Transverse colon (tissue), 4 donors: ENCODE data around the gene MS4A6A. TPM values are rescaled to one million over a fixed set of nuclear protein-coding genes. Genes with fewer than 3 reads are reported as not detected.
A peak's percentile ranks its signal among the peaks of the same experiment; 100 is the strongest.
"Not testable (repeated sequence)": the region's sequence is repeated elsewhere in the genome, so short reads cannot be mapped to it uniquely, and the experiment has no call there.

ENCODE experiments used
- DNase-seq: peaks from one replicate; pipeline ENCODE4 v3.0.0-alpha.2; 2019
- H3K27ac ChIP-seq, 4 donors: fragments of 200-600 bp; sonication (generic); 2 replicates each; pipeline ENCODE4 v1.5.1; 2016 to 2018; ENCODE audit warnings: inconsistent platforms in 4 of 4
- H3K27me3 ChIP-seq: fragments of 200-600 bp; sonication (generic); 2 replicates; pipeline ENCODE4 v1.5.1; 2017; ENCODE audit warnings: inconsistent platforms
- H3K36me3 ChIP-seq, 4 donors: fragments of 200-600 bp; sonication (generic); 2 replicates each; pipeline ENCODE4 v1.5.1; 2017 to 2019; ENCODE audit warnings: inconsistent platforms in 4 of 4
- H3K4me1 ChIP-seq, 4 donors: fragments of 200-600 bp; sonication (generic); 2 replicates each; pipeline ENCODE4 v1.5.1; 2017 to 2020; ENCODE audit warnings: inconsistent platforms in 4 of 4
- H3K4me3 ChIP-seq, 4 donors: fragments of 200-600 bp; sonication (generic); 1 replicate in 1 of 4; 2 replicates in 3 of 4; pipeline versions ENCODE4 v1.5.1 to v1.6.1; 2017 to 2019; ENCODE audit warnings: inconsistent platforms in 4 of 4
- H3K9me3 ChIP-seq, 2 donors: fragments of 200-600 bp; sonication (generic); 2 replicates each; pipeline ENCODE4 v1.5.1; 2017 to 2019; ENCODE audit warnings: inconsistent platforms in 2 of 2
- EP300 ChIP-seq: sonication (generic); formaldehyde crosslinking; IDR thresholded peaks from one replicate; pipeline ENCODE4 v1.6.1; 2017; ENCODE audit warnings: antibody characterized with exemption, low read depth
- POLR2A ChIP-seq: fragments of 450-650 bp; IDR thresholded peaks from one replicate; pipeline ENCODE4 v1.6.1; 2016; ENCODE audit warnings: antibody characterized with exemption, mild to moderate bottlenecking, moderate library complexity
- POLR2AphosphoS5 ChIP-seq, 3 donors: sonication (generic); formaldehyde crosslinking; IDR thresholded peaks; one replicate each; pipeline ENCODE4 v1.6.1; 2016; ENCODE audit warnings: antibody characterized with exemption in 3 of 3
- WGBS, 2 donors: methylation state at CpG; one replicate each; pipeline ENCODE4 v1.1.5; 2018; ENCODE audit warnings: low coverage in 1 of 2; 5-methylcytosine and 5-hydroxymethylcytosine counted together
- in situ Hi-C, 4 donors: fragments of 200-750 bp; cut with MboI; loops; one replicate each; pipeline versions ENCODE4 v1.15.0 to v1.15.1; 2017; ENCODE audit warnings: low sequenced_read_pairs in 3 of 4, low pct_ligation_motif_present in 1 of 4, low pct_unique_long_range_greater_than_20kb in 1 of 4
- intact Hi-C: fragments of 100-400 bp; cut with DNase I; formaldehyde crosslinking; loops from one replicate; pipeline ENCODE4 v1.15.1; 2023; ENCODE audit warnings: low total_unique reads
- total RNA-seq, 4 donors: library from RNA; depleted of rRNA; stranded (reverse); fragments of >200 nt; gene quantifications; one replicate each; pipeline ENCODE4 v1.1.0, GENCODE V29; 2016
- TF ChIP-seq, protein P1 (sequence below), 5 experiments: fragments of 200-600 bp in 3 of 5; fragments of 450-650 bp in 2 of 5; sonication (generic) in 3 of 5; IDR thresholded peaks; 1 replicate in 2 of 5; 2 replicates in 3 of 5; pipeline ENCODE4 v1.5.1; 2016 to 2017; ENCODE audit warnings: antibody characterized with exemption in 5 of 5, inconsistent platforms in 3 of 5, mild to moderate bottlenecking in 2 of 5, moderate library complexity in 1 of 5

MS4A6A gene
- total RNA-seq, 4 donors from 2014 or later: 0.75 to 54.3 (median 27.4) TPM

DNA sequence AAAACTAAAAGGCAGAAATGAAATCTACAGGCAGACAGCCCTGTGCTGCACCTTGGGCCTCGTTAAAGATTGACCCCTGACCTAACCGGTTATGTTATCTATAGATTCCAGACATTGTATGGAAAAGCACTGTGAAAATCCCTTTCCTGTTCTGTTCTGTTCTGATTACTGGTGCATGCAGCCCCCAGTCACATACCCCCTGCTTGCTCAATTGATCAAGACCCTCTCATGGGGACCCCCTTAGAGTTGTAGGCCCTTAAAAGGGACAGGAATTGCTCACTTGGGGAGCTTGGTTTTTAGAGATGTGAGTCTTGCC, 2.6 kb upstream of the MS4A6A start:
- H3K4me1 ChIP-seq, in situ Hi-C loops, H3K9me3 ChIP-seq, intact Hi-C loops, H3K4me3 ChIP-seq, DNase-seq, H3K27me3 ChIP-seq, H3K36me3 ChIP-seq: not testable (repeated sequence)
- peak overlapping the region in 3 of 4 donors; percentile 2 to 52 (median 17) for H3K27ac ChIP-seq
- WGBS, 2 donors: 55% methylated on average over 2 of the region's 2 CpGs; no CpG with 5 or more reads in 1 of the 2 donors

DNA sequence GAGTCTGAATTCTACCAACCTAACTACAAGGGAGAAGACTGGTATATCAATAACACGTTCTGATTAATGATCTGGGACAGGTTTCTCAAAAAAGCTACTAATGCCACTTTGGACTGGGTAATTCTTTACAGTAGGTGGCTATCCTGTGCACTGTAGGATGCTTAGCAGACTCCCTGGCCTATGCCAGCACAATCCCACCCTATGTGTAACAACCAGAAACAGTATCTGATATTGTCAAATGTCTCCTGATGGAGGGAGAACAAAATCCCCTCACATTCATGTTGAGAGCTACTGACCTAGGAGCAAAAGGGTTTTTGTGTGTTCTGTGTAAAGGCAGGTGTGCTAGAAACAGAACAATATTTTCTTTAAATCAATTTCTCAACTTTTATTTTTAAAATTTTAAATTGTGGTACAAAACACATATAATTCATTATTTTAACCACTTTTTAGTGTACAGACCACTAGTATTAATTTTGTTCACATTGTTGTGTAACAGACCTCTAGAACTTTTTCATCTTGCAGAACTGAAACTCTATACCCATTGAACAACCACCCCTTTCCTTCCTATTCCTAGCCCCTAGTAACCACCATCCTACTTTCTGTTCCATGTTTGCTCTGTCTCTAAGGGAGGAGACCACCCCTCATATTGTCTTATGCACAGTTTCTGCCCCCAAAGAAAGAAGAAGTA, 2.1 kb upstream of the MS4A6A start:
- DNase-seq: no peak
- Histone ChIP-seq H3K27ac (peak overlapping the region in 3 of 4 donors; percentile 33 to 57 (median 35)), H3K9me3 (no peaks in the 10 kb centered on the region), H3K36me3 (no peaks in the 10 kb centered on the region), H3K27me3 (no peaks in the 10 kb centered on the region), H3K4me3 (no peak overlapping the region), H3K4me1 (no peaks in the 10 kb centered on the region)
- intact Hi-C loops: no loop called here
- TF ChIP-seq EP300: no peak
- no peak for TF ChIP-seq POLR2A
- WGBS, 2 donors: 45 to 56% methylated on average over 1 of the region's 1 CpG
- in situ Hi-C loops: no loop called here

DNA sequence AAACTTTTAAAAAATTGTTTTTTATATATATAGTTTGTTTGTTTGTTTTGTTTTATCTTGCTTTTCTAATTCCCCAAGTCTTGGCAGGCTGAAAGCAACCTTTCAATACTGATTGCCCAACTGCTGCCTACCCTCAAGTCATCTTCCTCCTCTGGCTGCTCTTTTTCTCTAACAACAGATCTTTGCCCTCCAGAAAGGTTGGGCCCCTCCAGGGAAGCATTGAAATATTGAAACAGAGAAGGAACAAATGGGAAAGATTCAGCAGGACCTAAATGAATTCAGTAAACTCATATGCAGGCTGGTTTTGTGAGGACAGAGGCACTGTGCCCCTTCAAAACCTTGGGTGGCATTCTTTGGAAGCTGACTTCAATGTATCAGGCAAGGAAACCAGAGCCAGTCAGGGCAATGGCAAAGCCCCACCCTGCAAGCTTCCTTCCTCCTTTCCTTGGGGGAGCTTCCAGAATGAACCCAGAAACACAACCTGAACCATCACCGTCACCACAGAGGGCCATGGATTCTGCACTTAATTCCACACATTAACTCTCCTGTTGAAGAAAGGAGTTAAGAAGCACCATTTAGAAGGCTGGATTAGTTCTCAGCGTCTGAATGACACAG, 815 bp upstream of the MS4A6A start:
- intact Hi-C loops: no loop called here

DNA sequence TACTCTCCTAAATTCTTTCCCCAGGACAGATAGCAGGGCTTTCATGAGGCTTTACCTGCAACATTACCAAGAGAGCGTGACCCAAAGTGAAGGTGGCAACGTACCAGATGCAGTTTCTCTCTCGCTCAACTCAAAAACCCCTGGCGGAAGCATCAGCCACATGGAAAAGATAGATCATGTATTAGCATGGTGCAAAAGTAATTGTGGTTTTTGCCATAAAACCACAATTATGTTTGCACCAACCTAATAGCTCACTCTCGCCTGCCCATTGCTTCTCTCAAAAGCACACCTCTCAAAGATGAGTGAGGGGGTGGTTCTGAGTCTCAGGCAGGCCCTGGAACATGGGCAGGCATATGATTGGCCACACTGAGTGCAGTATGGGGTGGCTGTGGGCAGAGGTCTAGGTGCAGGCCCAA, 7.0 kb downstream of the MS4A6A start:
- intact Hi-C loops (no loop called here), in situ Hi-C loops (no loop called here)
- WGBS, 2 donors: 73% methylated on average over 5 of the region's 5 CpGs; no CpG with 5 or more reads in 1 of the 2 donors
- Histone ChIP-seq H3K27ac (no peak overlapping the region), H3K4me1 (no peaks in the 10 kb centered on the region), H3K9me3 (no peaks in the 10 kb centered on the region), H3K4me3 (no peak overlapping the region), H3K27me3 (no peaks in the 10 kb centered on the region), H3K36me3 (no peaks in the 10 kb centered on the region)
- no peak for DNase-seq
- TF ChIP-seq POLR2AphosphoS5 (IDR thresholded peaks at IDR 0.05): no peak
- TF ChIP-seq, protein P1, sequence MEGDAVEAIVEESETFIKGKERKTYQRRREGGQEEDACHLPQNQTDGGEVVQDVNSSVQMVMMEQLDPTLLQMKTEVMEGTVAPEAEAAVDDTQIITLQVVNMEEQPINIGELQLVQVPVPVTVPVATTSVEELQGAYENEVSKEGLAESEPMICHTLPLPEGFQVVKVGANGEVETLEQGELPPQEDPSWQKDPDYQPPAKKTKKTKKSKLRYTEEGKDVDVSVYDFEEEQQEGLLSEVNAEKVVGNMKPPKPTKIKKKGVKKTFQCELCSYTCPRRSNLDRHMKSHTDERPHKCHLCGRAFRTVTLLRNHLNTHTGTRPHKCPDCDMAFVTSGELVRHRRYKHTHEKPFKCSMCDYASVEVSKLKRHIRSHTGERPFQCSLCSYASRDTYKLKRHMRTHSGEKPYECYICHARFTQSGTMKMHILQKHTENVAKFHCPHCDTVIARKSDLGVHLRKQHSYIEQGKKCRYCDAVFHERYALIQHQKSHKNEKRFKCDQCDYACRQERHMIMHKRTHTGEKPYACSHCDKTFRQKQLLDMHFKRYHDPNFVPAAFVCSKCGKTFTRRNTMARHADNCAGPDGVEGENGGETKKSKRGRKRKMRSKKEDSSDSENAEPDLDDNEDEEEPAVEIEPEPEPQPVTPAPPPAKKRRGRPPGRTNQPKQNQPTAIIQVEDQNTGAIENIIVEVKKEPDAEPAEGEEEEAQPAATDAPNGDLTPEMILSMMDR (IDR thresholded peaks at IDR 0.05): no peak
- TF ChIP-seq EP300: no peak

More for the DNA sequence above, 815 bp upstream of the MS4A6A start:
- H3K4me3 ChIP-seq: no peak overlapping the region
- WGBS, 2 donors: 78% methylated on average over 2 of the region's 2 CpGs; no CpG with 5 or more reads in 1 of the 2 donors
- no peaks in the 10 kb centered on the region for H3K4me1 ChIP-seq
- DNase-seq: no peak
- in situ Hi-C loops: no loop called here
- no peaks in the 10 kb centered on the region for H3K9me3 ChIP-seq
- H3K36me3 ChIP-seq: no peaks in the 10 kb centered on the region
- no peak for TF ChIP-seq EP300
- TF ChIP-seq POLR2AphosphoS5 (IDR thresholded peaks at IDR 0.05): peak in 1 of 3 donors; percentile 11
- no peaks in the 10 kb centered on the region for H3K27me3 ChIP-seq
- peak overlapping the region; percentile 34 to 57 (median 42) for H3K27ac ChIP-seq

DNA sequence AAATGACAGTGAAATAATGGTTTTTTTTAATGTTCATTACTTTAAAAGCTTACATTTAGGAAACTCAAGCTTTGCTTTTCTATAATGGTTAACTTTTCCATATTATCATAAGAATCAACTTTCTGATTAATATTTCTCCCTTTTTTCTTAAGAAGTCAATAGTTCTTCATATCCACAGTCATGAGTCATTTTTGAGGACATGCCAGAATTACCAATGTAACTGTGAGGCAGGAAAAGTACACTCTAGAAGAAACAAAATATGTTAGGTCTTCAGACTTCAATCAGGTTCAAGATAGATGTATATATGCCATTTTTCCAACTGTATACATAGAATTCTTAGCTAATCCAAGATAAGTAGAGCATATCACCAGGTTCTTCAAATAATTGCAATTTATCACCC, 10.9 kb downstream of the MS4A6A start:
- Histone ChIP-seq H3K36me3 (no peaks in the 10 kb centered on the region), H3K27me3 (no peaks in the 10 kb centered on the region), H3K4me1 (no peaks in the 10 kb centered on the region), H3K4me3 (no peak overlapping the region), H3K27ac (no peak overlapping the region), H3K9me3 (no peaks in the 10 kb centered on the region)
- DNase-seq: no peak
- intact Hi-C loops (no loop called here), in situ Hi-C loops (loop anchor here in 1 of 4 donors (25.0 kb wide), 1 partner anchor 90 kb away; no protein-coding TSS in a partner anchor)
- no peak for TF ChIP-seq POLR2AphosphoS5 (IDR thresholded peaks at IDR 0.05)
- TF ChIP-seq POLR2A: no peak
- TF ChIP-seq, protein P1 (IDR thresholded peaks at IDR 0.05): no peak
- no peak for TF ChIP-seq EP300
